IMR-90 (cell line): ENCODE results near the gene MARCKSL1. TPM values are rescaled to one million over a fixed set of nuclear protein-coding genes. Genes with fewer than 3 reads are reported as not detected.
A peak's percentile ranks its signal among the peaks of the same experiment; 100 is the strongest.

Experiments used
- ATAC-seq: fragments of 200-7000 bp; cut with Tn5 transposase; 2 replicates; pipeline ENCODE4 v1.9.1; 2020; ENCODE audit warnings: low read depth, mild to moderate bottlenecking, moderate library complexity
- BruUV-seq: library from RNA; stranded (reverse); fragments of 400-500 nt; replicated peaks from 2 replicates; lab custom pipeline; 2021; lab: Mats Ljungman, UMichigan
- CTCF ChIA-PET: fragments of 300-600 bp; formaldehyde crosslinking; extraction: SDS; loops from one replicate; lab custom pipeline; 2021; ENCODE audit warnings: antibody characterized with exemption; lab: Yijun Ruan, JAX
- POLR2A ChIA-PET: fragments of 300-600 bp; sonication (Branson Sonifier 250); formaldehyde crosslinking; loops from one replicate; lab custom pipeline; 2022; ENCODE audit warnings: antibody characterized with exemption; ENCODE audit not compliant: unreplicated experiment; lab: Charles Lee
- DNase-seq: peaks from one replicate; pipeline ENCODE4 v3.0.0; 2013
- H2AFZ ChIP-seq: replicated peaks from 2 replicates; pipeline ENCODE3; 2013; ENCODE audit warnings: low read length, mild to moderate bottlenecking; ENCODE audit not compliant: poor library complexity
- H2AK5ac ChIP-seq: 2 replicates; pipeline ENCODE4 v1.6.1; 2013; ENCODE audit warnings: low read depth, low read length, inconsistent platforms
- H2AK9ac ChIP-seq: replicated peaks from 2 replicates; pipeline ENCODE3; 2013; ENCODE audit warnings: mild to moderate bottlenecking, low read depth, low read length, moderate library complexity; ENCODE audit not compliant: poor library complexity
- H2BK120ac ChIP-seq: 2 replicates; pipeline ENCODE4 v1.6.1; 2013; ENCODE audit warnings: low read depth, low read length, inconsistent platforms
- H2BK15ac ChIP-seq: 3 replicates; pipeline ENCODE4 v1.6.1; 2013; ENCODE audit warnings: low read depth, low read length, inconsistent platforms
- H2BK20ac ChIP-seq: 2 replicates; pipeline ENCODE4 v1.6.1; 2013; ENCODE audit warnings: low read depth, mild to moderate bottlenecking, inconsistent platforms, low read length, moderate library complexity
- H2BK5ac ChIP-seq: 2 replicates; pipeline ENCODE4 v1.6.1; 2013; ENCODE audit warnings: mild to moderate bottlenecking, low read depth, low read length, inconsistent platforms; ENCODE audit not compliant: poor library complexity, severe bottlenecking
- H3K14ac ChIP-seq: replicated peaks from 2 replicates; pipeline ENCODE4 v1.6.1; 2013; ENCODE audit warnings: low read depth, low read length, inconsistent platforms
- H3K18ac ChIP-seq: 2 replicates; pipeline ENCODE4 v1.6.1; 2013; ENCODE audit warnings: low read depth, low read length, control low read depth
- H3K23ac ChIP-seq: 2 replicates; pipeline ENCODE4 v1.6.1; 2013; ENCODE audit warnings: low read depth, low read length, inconsistent platforms
- H3K27ac ChIP-seq: 2 replicates; pipeline ENCODE4 v1.5.1; 2013; ENCODE audit warnings: mild to moderate bottlenecking, control low read depth, low read length; ENCODE audit not compliant: insufficient read depth
- H3K27me3 ChIP-seq: 2 replicates; pipeline ENCODE4 v1.6.1; 2013; ENCODE audit warnings: low read length; ENCODE audit not compliant: control insufficient read depth, insufficient read depth
- H3K36me3 ChIP-seq: 2 replicates; pipeline ENCODE4 v1.6.1; 2013; ENCODE audit warnings: low read length, mixed read lengths; ENCODE audit not compliant: control insufficient read depth, insufficient read depth
- H3K4ac ChIP-seq: 2 replicates; pipeline ENCODE4 v1.6.1; 2013; ENCODE audit warnings: low read depth, low read length, inconsistent platforms
- H3K4me1 ChIP-seq: 2 replicates; pipeline ENCODE4 v1.6.1; 2013; ENCODE audit warnings: low read length, mixed read lengths; ENCODE audit not compliant: control insufficient read depth, insufficient read depth
- H3K4me2 ChIP-seq: 2 replicates; pipeline ENCODE4 v1.6.1; 2013; ENCODE audit warnings: low read depth, mild to moderate bottlenecking, control low read depth, low read length, moderate library complexity
- H3K4me3 ChIP-seq: 2 replicates; pipeline ENCODE4 v1.5.1; 2013; ENCODE audit warnings: low read depth, mild to moderate bottlenecking, control low read depth, low read length, moderate library complexity; ENCODE audit not compliant: insufficient read depth
- H3K56ac ChIP-seq: 2 replicates; pipeline ENCODE4 v1.6.1; 2013; ENCODE audit warnings: low read length, inconsistent platforms; ENCODE audit not compliant: insufficient read depth; ENCODE audit errors: extremely low read depth
- H3K79me1 ChIP-seq, 2 experiments: 2 replicates each; pipeline ENCODE4 v1.6.1; 2013; ENCODE audit warnings: low read length in 2 of 2, inconsistent platforms in 1 of 2, low read depth in 1 of 2
- H3K9ac ChIP-seq: 2 replicates; pipeline ENCODE4 v1.6.1; 2013; ENCODE audit warnings: low read depth, low read length, control low read depth
- H3K9me1 ChIP-seq: 2 replicates; pipeline ENCODE4 v1.6.1; 2013; ENCODE audit warnings: low read length, inconsistent platforms; ENCODE audit not compliant: insufficient read depth
- H3K9me3 ChIP-seq: 2 replicates; pipeline ENCODE4 v1.6.1; 2013; ENCODE audit warnings: low read length; ENCODE audit not compliant: control insufficient read depth, insufficient read depth
- H4K20me1 ChIP-seq: 2 replicates; pipeline ENCODE4 v1.6.1; 2013; ENCODE audit warnings: low read length, inconsistent platforms; ENCODE audit not compliant: insufficient read depth
- H4K5ac ChIP-seq: 2 replicates; pipeline ENCODE4 v1.6.1; 2013; ENCODE audit warnings: mild to moderate bottlenecking, low read depth, low read length, control low read depth
- H4K8ac ChIP-seq, 2 experiments: 2 replicates each; pipeline ENCODE4 v1.6.1; 2013; ENCODE audit warnings: low read depth in 2 of 2, low read length in 2 of 2, control low read depth in 1 of 2, inconsistent platforms in 1 of 2
- H4K91ac ChIP-seq: 2 replicates; pipeline ENCODE4 v1.6.1; 2013; ENCODE audit warnings: low read depth, low read length, inconsistent platforms; ENCODE audit not compliant: insufficient read depth
- CHD1 ChIP-seq: IDR thresholded peaks from 2 replicates; pipeline ENCODE4 v1.6.1; 2012; ENCODE audit warnings: low read depth, low read length, improper control_type of control experiment
- RFX5 ChIP-seq: IDR thresholded peaks from 2 replicates; pipeline ENCODE4 v1.8.0; 2012; ENCODE audit warnings: low read depth, mild to moderate bottlenecking, low read length, moderate library complexity
- WGBS, 2 experiments: methylation state at CpG; one replicate each; pipeline versions ENCODE4 v1.1.5 to v1.1.7; 2013; ENCODE audit warnings: missing lambda C conversion rate in 2 of 2; ENCODE audit not compliant: insufficient read length in 1 of 2; ENCODE audit errors: extremely low coverage in 2 of 2; 5-methylcytosine and 5-hydroxymethylcytosine counted together
- dilution Hi-C: fragments of 300-500 bp; cut with HindIII; formaldehyde crosslinking; loops from one replicate; pipeline ENCODE4 v1.14.3; 2018; ENCODE audit warnings: low sequenced_read_pairs; ENCODE audit not compliant: unreplicated experiment
- in situ Hi-C: fragments of 300-500 bp; cut with MboI; formaldehyde crosslinking; loops from 3 replicates; pipeline ENCODE4 v1.14.3; 2019; ENCODE audit warnings: low sequenced_read_pairs, inconsistent platforms, mixed read lengths
- intact Hi-C: fragments of 100-400 bp; cut with micrococcal nuclease; formaldehyde crosslinking; loops from 2 replicates; pipeline ENCODE4 v1.10.0; 2022
- polyA plus RNA-seq, 3 experiments: library from polyadenylated mRNA; depleted of rRNA; stranded (reverse); fragments of >200 nt; gene quantifications; 2 replicates each; pipeline ENCODE4 v1.2.3, GENCODE V29; 2012; ENCODE audit warnings: low replicate concordance in 1 of 3
- total RNA-seq: library from RNA; depleted of rRNA; stranded (reverse); fragments of >200 nt; gene quantifications from 2 replicates; pipeline ENCODE4 v1.2.3, GENCODE V29; 2012
- TF ChIP-seq, protein P1 (sequence below): fragments of 150-350 bp; IDR thresholded peaks from 2 replicates; pipeline ENCODE4 v1.6.1; 2016; ENCODE audit warnings: low read depth, mild to moderate bottlenecking, low read length, moderate library complexity, borderline replicate concordance
- TF ChIP-seq, protein P2 (sequence below): conservative IDR thresholded peaks from 2 replicates; pipeline ENCODE4 v1.5.1; 2012; ENCODE audit warnings: mild to moderate bottlenecking, low read depth, low read length, improper control_type of control experiment

MARCKSL1 gene
- total and polyA plus RNA-seq, 2 of the 4 experiments (the other 2 are of a cell fraction) = 37.5 to 218 TPM

DNA sequence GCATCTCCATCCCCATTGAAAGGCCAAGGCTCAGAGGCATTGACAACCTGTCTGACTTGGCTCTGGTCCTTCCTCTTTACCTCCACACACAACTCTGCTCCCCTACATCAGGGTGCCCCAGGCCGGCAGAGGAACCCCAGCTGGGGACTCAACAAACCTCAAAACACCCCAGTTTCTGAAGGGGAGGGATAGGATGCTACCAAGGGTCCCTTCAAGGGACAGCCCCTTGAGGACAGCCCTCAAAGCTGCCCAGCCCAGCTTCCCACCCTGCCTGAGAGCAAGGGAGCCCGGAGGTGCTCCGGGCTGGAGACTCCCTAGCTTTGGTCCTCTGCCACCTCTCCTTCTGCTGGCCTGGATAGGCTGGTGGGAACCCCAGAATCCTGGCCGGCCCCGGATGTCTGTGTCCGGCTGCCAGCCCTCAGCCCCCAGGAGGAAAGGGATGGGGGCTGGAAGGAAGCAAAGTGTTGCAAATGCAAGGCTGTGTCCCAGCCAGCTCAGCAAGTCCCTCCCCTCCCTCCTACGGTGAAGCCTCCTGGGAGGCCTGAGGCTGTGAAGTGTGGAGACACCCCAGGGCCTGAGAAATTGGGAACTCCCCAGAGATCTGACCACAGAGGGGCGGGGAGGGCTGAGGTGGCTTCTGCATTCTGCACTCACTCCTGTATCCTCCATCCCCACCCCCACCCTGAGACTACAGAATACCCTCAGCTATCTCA lies 1.1 kb upstream of the MARCKSL1 start:
- Histone ChIP-seq H3K9me3 (no peaks in the 10 kb centered on the region), H3K27ac (no peak overlapping the region), H3K79me1 (peaks cover 19 to 32% of the 10 kb centered on the region in 2 experiments; a peak in 3 of 4 replicates), H4K5ac (no peak overlapping the region), H2BK15ac (no peak overlapping the region), H3K9me1 (0 out of 2 replicates have a peak, but pooled peaks cover 3% of the 10 kb centered on the region), H2AFZ (peak overlapping the region; percentile 89), H3K14ac (no peak overlapping the region), H3K23ac (no peak overlapping the region; the same call in 1 of the 2 replicates), H2AK5ac (no peak overlapping the region), H3K4me3 (no peak overlapping the region), H2BK120ac (no peak overlapping the region), H4K8ac (0 out of 4 replicates have a peak overlapping the region, but pooled peaks of 1 of the 2 experiments have one; percentile 58), H4K91ac (no peak overlapping the region), H3K9ac (no peak overlapping the region), H3K27me3 (no peaks in the 10 kb centered on the region), H3K36me3 (peaks cover 22% of the 10 kb centered on the region), H3K4me2 (peak overlapping the region; percentile 72; the same call in 1 of the 2 replicates), H3K4me1 (peaks cover 6% of the 10 kb centered on the region), H2BK5ac (no peak overlapping the region), H3K18ac (no peak overlapping the region), H2BK20ac (no peak overlapping the region), H2AK9ac (peak overlapping the region; percentile 19), H3K4ac (no peak overlapping the region; the same call in 1 of the 2 replicates), H4K20me1 (peaks cover 31% of the 10 kb centered on the region), H3K56ac (no peak overlapping the region)
- no CpG with 5 or more reads among the region's 8 CpGs for WGBS, 2 experiments
- ChIA-PET CTCF (no interaction called here), POLR2A (no interaction called here)
- ATAC-seq = no peak
- in situ Hi-C loops (no loop called here), intact Hi-C loops (loop anchor here (1.0 to 5.0 kb wide), 2 partner anchors 14 to 55 kb away; partner anchors contain the start of gene BSDC1), dilution Hi-C loops (no loop called here)
- DNase-seq = peak; percentile 47
- no peak for TF ChIP-seq CHD1
- TF ChIP-seq, protein P1, sequence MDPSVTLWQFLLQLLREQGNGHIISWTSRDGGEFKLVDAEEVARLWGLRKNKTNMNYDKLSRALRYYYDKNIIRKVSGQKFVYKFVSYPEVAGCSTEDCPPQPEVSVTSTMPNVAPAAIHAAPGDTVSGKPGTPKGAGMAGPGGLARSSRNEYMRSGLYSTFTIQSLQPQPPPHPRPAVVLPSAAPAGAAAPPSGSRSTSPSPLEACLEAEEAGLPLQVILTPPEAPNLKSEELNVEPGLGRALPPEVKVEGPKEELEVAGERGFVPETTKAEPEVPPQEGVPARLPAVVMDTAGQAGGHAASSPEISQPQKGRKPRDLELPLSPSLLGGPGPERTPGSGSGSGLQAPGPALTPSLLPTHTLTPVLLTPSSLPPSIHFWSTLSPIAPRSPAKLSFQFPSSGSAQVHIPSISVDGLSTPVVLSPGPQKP = no peak
- TF ChIP-seq, protein P2, sequence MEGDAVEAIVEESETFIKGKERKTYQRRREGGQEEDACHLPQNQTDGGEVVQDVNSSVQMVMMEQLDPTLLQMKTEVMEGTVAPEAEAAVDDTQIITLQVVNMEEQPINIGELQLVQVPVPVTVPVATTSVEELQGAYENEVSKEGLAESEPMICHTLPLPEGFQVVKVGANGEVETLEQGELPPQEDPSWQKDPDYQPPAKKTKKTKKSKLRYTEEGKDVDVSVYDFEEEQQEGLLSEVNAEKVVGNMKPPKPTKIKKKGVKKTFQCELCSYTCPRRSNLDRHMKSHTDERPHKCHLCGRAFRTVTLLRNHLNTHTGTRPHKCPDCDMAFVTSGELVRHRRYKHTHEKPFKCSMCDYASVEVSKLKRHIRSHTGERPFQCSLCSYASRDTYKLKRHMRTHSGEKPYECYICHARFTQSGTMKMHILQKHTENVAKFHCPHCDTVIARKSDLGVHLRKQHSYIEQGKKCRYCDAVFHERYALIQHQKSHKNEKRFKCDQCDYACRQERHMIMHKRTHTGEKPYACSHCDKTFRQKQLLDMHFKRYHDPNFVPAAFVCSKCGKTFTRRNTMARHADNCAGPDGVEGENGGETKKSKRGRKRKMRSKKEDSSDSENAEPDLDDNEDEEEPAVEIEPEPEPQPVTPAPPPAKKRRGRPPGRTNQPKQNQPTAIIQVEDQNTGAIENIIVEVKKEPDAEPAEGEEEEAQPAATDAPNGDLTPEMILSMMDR = no peak
- TF ChIP-seq RFX5 = no peak
- no TSS peak for BruUV-seq
